ENCODE measurements around the gene ARHGAP23.
"Not testable (repeated sequence)": the region's sequence is repeated elsewhere in the genome, so short reads cannot be mapped to it uniquely, and the experiment has no call there.

ARHGAP23 gene

DNA sequence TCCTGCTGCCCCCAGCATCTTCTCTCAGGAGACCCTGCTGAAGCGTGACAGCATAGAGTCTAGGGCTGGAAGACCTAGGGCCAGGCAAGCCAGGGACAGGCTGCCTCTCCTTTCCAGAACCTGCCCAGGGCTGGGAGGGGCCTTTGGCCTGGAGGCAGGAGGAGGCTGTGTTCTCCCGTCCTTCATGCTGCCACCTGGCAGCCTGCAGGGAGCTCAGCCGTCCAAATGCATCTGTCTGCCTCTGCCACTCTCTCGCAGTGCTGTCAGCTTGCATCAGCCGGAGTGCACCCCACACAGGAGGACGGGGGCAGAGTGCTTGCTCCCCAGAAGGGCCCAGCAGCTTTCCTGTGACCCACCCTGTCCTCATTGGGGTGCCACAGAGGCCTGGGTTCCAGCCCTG is 31.3 kb downstream of the ARHGAP23 start:
- in situ Hi-C loops (cut with HindIII; ENCODE audit: low sequenced_read_pairs), result no loop called here

DNA sequence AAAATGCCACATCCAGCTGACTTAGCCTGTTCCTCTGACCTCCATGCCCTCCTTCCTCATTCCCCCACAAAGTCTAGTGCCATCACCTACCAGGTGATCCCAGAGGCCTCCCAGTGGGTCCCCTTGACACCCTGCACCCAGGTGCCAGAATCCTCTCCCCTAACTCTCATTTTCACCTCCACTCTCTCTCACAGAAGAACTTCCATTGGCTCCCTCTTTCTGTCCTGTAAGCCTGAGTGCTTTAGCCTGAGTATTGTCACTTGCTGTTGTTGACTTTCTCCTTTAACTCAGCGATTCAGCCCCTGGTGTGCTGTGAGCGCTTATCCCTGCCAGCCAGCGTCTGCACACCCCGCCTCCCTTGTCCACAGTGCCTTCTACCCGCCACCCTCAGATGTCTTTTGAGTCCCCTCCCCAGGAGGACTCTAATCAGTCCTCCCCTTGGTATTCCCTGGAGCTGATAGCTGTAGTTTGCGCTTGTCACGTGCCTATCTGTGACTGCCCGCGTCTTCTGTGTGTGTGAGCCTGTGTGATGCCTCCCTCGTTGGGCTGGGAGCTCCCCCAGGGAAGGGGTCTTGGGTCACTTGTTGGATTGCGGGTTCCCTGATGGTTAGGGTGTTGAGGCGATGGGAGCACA is 31.9 kb downstream of the ARHGAP23 start:
- in situ Hi-C loops (cut with HindIII; ENCODE audit: low sequenced_read_pairs), result no loop called here

DNA sequence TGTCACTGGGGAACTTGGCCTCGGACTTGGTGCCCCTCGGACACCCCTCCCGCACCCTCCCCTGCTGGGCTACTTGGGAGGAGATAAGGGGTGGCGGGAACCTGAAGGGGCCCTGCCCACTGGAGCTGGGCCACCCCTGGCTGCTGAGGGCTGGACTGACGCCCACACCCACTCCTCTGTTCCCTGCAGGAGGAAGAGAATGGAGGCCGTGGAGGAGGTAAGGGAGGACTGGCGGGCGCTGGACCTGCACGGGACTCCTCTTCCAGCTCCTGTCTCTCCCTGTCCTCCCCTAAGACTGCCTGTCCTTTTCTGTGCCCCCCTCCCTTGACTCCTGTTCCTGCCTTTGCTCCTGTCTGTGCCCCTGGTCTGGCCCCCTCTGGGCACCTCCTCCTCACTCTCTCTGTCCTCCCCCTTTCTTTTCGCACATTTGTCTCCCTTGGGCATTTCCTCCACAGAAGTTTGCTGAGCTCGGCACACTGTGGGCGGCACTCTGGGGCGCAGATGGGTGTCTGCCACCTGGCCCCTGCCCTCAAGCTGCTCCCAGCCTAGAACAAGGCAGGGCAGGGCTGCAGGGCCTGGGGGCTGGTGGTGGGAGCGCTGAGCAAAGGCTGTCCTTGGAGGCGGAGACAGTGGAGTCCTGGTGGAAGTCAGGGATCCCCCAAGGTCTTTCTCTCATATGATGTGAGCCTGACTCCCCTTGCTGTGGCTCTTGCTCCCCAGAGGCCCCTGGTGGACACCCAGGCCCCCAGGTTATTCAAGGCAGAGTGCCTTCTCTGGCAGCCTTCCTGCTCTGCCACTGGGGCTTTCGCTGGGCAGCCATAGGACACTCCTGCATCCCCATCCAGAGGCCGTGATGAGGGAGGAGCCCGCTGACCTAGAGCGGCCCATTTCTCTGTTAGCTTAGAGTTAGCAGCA is 32.7 kb downstream of the ARHGAP23 start:
- in situ Hi-C loops (cut with HindIII; ENCODE audit: low sequenced_read_pairs), result no loop called here

DNA sequence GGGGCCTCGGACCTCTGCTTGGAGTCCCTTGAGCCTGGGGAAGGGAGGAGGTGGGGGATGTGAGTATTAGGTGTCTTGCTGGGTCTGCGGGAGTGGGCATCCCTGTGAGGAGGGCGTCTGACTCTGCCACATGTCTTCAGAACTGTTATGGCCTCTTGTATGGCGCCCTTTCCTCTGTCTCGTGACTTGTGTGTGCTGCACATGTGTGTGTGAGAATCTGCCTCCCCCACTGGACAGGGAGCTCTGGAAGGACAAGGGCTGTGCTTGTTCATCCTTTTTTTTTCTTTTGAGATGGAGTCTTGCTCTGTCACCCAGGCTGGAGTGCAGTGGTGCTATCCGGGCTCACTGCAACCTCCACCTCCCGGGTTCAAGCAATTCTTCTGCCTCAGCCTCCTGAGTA is 33.4 kb downstream of the ARHGAP23 start:
- in situ Hi-C loops (cut with HindIII; ENCODE audit: low sequenced_read_pairs), result no loop called here

DNA sequence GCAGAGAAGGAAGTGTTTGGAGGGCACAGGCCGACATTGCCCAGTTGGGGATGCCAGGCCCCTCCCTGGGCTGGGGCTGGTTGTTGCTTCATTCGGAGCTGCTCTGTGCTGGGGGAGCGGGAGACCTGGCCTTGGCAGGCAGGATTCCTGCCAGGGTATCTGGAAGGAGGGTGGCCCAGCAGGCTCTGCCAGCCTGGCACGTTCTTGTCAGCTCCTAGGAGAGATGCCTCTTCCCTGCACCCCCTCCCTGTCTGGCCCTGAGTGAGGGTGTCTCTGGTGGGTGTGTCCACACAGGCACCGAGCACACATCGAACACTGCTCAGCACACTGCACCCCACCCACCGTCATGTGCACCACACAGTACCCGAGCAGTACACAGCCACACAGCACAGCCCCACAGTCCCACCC is 35.2 kb downstream of the ARHGAP23 start:
- in situ Hi-C loops (cut with HindIII; ENCODE audit: low sequenced_read_pairs), result no loop called here

DNA sequence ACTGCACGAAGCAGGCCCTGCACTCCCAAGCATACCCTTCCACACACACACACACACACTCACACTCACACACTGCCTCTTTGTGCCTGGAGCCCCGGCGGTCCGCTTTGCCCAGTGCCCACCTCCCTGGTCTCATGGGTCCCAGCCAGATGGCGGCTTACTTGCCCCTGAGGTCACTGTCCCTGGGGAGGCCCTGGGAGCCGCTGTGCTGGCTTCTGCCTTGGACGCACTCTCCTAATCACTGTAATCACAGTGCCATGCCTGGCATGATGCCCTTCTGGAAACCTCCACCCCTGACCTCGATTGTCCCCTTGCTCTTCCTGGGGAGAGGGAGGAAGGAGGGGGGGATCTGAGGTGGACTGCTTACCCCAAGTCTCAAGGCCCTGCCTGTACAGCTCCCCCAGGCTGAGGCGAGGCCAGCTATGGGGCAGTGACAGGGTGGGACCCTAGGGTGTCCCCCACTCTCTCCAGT is 36.0 kb downstream of the ARHGAP23 start:
- in situ Hi-C loops (cut with HindIII; ENCODE audit: low sequenced_read_pairs), result no loop called here

DNA sequence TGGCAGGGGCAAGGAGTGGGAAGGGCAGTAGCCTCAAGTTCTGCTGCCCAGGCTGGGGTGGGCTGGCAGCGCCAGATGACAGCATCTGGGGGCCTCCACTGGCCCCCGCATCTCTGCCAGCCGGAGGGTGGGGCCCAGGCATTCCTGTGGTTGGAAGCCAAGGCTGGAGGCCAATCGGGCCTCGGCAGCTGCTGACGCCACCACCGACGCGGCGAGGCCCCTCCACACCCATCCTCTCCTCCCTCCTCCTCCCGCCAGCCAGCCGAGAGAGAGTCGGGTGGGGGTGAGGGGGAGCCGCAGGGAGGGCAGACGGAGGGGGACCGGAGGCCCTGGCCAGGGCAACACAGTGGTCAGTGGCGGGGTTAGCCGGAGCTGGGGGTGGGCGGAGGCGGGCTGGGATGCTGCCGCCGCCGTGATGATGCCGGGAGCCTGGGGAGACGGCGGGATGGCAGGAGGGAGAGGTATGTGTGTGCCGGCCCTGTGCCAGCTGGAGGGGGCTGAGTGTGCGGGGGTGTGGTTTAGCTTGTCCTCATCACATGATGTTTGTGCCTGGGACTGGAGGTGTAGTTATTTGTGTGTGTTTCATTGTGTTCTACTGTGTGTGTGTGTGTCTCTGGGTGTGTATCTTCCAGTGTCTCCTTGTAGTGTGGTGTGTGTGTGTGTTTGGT is 36.6 kb downstream of the ARHGAP23 start:
- in situ Hi-C loops (cut with HindIII; ENCODE audit: low sequenced_read_pairs), result no loop called here

DNA sequence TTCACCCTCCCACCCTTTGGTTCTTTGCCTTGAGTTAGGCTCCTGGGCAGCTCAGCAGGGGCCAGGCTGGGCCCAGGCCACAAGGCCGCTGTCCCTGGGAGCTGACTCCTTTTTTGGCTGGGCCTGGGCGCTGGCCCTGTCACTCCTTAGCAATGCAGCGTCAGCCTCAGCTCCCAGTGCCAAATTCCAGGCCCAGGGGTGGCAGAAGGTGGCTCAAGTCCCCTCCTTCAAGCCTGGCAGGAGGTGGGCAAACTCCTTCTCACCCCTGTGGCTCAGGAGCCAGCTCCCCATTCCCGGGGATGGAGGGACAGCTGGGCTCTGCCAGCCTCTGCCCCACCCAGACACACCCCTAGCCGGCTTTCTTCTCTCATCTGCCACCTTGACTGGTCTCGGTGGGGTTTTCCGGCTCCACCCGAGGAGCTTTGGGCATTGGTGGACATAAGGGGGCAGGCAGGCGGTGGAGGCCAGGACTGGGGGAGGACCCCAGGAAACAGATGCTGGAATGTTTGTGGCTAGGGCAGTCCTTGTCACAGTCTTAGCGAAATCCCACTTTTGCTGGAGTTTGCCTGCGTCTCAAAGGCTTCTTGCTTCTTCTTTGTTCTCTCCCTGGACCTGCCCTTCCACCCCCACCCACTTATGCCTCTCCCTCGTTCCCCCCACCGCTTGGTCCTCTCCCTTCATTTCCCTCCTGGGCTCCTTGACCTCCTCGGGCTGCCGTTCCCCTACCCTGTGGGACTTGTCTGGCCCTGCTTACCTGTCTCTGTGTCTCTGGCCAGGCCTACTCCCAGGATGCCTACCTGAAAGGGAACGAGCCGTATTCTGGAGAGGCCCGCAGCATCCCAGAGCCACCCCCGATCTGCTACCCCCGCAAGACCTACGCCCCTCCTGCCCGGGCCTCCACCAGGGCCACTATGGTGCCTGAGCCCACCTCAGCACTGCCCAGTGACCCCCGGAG is 37.4 kb downstream of the ARHGAP23 start:
- in situ Hi-C loops (cut with HindIII; ENCODE audit: low sequenced_read_pairs), result no loop called here

DNA sequence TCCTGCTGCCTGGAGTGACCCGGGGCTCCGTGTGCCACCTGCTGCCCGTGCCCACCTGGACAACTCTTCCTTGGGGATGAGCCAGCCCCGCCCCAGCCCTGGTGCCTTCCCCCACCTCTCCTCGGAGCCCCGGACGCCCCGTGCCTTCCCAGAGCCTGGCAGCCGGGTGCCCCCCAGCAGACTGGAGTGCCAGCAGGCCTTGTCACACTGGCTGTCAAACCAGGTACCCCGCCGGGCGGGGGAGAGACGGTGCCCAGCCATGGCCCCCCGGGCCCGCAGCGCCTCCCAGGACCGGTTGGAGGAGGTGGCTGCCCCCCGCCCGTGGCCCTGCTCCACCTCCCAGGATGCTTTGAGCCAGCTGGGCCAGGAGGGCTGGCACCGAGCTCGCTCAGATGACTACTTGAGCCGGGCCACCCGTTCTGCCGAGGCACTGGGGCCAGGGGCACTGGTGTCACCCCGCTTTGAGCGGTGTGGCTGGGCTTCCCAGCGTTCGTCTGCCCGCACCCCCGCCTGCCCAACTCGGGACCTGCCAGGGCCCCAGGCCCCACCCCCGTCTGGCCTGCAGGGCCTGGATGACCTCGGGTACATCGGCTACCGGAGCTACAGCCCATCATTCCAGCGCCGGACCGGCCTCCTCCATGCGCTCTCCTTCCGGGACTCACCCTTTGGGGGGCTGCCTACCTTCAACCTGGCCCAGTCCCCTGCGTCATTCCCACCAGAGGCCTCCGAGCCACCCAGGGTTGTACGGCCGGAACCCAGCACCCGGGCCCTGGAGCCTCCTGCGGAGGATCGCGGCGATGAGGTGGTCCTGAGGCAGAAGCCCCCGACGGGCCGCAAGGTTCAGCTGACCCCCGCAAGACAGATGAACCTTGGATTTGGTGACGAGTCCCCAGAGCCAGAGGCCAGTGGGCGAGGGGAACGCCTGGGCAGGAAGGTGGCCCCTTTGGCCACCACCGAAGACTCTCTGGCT is 38.4 kb downstream of the ARHGAP23 start:
- in situ Hi-C loops (cut with HindIII; ENCODE audit: low sequenced_read_pairs), result no loop called here

DNA sequence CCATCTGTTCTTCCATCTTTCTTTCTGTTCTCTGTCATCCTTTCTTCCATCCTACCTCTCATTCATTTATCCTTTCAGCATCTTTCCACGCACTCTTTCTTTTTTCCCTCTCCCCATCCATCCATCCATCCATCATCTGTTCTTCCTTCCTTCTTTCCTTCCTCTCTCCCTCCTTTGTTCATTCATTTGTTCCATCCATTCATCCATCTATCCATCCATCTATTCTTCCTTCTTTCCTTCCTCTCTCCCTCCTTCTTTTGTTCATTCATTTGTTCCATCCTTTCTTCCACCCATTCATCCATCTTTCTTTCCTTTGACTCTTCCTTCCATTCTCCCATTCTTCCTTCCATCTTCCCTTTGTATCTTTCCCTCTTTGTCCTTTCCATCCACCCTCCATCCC is 39.2 kb downstream of the ARHGAP23 start:
- in situ Hi-C loops (cut with HindIII; ENCODE audit: low sequenced_read_pairs), result no loop called here

DNA sequence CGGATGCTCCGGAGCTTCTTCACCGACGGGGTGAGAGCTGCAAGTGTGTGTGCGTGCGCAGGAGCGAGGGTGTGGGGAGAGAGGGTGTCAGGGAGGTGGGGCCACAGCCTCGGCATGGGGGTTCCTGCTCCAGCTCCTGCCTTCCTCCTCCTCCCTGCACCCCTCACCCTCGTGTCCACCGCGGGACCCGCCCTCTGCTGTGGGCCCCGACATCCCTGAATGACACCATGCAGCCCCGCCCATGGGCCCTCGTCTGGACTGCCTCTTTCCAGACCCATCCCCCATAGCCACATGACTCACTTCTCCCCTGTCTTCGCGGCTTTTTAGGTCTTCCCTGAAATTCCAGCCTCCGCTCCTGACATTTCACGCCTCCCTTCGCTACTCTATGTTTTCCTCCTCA is 41.6 kb downstream of the ARHGAP23 start:
- in situ Hi-C loops (cut with HindIII; ENCODE audit: low sequenced_read_pairs), result no loop called here

DNA sequence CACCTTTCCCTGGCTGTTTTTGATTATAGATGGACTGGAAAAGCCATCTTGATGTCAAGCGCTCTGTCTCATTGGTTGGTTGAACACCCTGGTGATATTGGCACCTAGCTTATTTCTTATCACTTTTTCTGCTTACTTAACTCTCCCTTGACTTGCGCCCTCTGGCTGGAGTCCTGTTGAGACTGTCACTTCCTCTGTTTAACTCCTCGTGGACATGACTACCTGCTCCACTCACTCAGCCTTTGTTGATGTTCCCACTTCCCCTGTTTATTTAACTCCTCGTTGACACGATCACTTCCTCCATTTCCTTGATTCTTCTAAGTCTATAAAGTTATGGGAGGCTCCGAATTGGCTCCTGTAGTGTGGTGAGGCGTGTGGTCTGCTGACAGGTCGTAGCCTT is 43.0 kb downstream of the ARHGAP23 start:
- in situ Hi-C loops (cut with HindIII; ENCODE audit: low sequenced_read_pairs), result not testable (repeated sequence)

DNA sequence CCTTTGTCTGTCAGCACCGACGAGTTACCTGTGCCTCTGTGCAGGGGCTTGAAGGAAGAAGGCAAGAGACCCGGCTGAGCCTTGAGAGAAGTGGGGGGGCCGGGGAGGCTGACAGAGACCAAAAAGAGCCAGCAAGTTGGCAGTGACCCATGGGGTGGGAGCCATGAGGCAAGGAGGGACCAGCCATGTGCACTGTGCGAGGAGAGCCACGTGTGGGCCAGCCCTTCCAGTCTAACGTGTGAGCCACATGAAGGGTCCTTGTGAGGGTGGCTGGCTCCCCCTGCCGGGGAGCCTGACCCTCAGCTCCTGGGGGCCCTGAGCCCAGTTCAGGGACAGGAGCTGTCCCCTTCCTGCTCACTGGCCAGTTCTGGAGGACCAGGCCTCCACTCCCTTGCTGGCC is 46.4 kb downstream of the ARHGAP23 start:
- in situ Hi-C loops (cut with HindIII; ENCODE audit: low sequenced_read_pairs), result not testable (repeated sequence)

DNA sequence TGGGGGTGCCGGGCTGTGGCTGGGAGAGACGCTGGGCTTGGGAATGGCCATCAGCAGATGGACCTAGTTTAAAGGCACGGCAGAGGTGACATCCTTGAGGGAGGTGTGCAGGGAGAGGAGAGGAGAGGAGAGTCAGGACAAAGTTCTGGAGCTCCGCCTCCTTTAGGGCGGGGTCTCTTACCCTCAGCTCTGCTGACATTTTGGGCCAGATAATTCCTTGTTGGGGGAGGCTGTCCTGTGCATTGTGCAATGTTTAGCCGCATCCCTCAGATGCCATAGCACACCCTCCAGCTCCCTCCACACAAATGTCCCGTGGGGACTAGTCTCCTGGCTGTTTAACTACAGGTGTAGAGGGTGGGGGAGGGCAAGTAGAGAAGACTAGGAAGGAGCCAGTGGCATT is 48.3 kb downstream of the ARHGAP23 start:
- in situ Hi-C loops (cut with HindIII; ENCODE audit: low sequenced_read_pairs), result no loop called here

DNA sequence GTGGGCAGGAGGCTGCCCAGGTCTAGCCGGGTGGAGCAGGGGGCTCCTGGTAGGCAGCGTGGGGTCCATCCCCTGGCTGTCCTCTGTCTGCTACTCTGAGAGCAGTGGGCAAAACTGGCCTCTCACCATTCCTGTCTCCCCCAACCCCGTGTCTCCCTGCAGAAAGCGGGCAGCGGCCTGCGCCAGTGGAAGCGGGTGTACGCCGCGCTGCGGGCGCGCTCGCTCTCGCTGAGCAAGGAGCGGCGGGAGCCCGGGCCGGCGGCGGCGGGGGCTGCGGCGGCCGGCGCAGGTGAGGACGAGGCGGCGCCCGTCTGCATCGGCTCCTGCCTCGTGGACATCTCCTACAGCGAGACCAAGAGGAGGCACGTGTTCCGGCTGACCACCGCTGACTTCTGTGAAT is 49.2 kb downstream of the ARHGAP23 start:
- in situ Hi-C loops (cut with HindIII; ENCODE audit: low sequenced_read_pairs), result not testable (repeated sequence)

DNA sequence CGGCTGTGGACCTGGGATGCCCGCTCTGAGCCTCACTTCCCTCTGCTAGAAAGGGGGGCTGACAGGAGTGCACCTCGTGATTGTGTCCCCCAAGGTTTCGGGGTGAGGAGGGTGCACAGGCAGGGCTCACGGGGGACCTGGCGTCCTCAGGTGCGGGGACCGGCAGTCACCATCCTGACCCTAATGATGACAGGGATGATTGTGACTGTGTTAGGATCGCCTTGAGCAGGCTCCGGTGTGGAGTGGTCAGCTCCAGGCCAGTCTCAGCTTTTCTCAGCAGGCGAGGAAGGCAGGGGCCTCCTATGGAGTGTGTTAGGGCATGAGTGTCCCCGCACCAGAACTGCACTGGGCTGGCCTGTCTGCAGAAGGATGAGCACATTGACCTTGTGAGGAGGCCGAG is 49.7 kb downstream of the ARHGAP23 start:
- in situ Hi-C loops (cut with HindIII; ENCODE audit: low sequenced_read_pairs), result not testable (repeated sequence)

DNA sequence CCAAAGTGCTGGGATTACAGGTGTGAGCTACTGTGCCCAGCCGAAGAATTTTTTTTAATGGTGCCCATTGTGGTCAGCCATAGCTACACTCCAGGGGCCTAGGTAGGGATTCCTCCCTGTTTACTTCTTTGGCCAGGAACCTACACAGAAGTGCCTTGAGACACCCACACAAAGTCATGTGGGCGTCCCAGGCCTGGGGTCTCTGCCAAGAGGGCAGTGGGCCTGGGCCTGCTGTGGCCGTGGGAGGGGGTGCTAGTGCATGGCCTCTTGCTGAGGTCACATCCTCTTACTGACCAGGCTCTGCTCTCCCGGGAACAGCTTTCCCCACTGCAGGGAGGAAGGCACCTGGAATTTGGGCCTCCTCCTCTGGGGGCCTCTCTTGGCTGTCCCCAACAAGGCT is 50.4 kb downstream of the ARHGAP23 start:
- in situ Hi-C loops (cut with HindIII; ENCODE audit: low sequenced_read_pairs), result not testable (repeated sequence)

DNA sequence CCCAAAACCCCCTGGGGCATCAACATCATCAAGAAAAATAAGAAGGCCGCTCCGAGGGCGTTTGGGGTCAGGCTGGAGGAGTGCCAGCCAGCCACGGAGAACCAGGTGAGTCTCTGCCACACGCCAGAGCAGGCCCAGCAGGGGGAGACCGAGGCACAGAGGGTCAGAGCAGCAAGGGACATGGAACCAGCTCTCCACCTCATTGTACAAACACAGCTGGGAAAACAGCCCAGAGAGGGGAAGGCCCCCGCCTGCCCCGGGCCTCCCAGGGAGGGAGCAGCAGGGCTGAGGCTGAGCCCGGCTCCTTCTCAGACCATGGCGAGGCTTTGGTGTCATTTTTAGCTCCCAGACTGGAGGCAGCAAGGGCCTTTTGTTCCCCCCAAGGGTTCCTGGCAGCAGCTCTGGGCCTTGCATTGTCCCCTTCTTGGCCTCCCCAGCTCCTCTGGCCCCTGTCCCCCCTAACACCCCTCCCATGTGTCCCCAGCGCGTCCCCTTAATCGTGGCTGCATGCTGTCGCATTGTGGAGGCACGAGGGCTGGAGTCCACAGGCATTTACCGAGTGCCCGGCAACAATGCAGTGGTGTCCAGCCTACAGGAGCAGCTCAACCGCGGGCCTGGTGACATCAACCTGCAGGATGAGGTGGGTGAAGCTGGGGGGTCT is 53.9 kb downstream of the ARHGAP23 start:
- in situ Hi-C loops (cut with HindIII; ENCODE audit: low sequenced_read_pairs), result not testable (repeated sequence)

DNA sequence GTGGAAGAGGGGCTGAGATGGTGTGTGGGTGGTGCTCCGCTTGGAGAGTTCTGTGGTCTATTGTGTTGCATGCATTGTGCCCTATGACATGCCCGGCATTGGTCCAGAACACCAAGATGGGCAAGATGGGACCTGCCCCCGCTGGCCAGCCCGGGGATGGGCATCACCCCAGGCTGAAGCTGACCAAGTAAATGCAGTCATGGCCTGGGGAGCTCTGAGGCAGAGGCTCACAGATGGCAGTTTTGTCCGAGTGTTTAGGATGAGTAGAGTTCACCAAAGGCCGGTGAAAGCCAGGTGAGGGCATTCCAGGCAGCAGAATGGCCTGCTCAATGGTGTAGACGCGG is 54.4 kb downstream of the ARHGAP23 start:
- in situ Hi-C loops (cut with HindIII; ENCODE audit: low sequenced_read_pairs), result not testable (repeated sequence)
